H1 (cell line): ENCODE data around the gene PPM1K. TPM values are rescaled to one million over a fixed set of nuclear protein-coding genes. Genes with fewer than 3 reads are reported as not detected.

ENCODE experiments used
- CBX8 ChIP-seq: fragments of 300-800, 300-1000 bp; sonication (generic); IDR thresholded peaks from 2 replicates; pipeline ENCODE4 v1.7.1; 2016; ENCODE audit warnings: low read depth, low read length, borderline replicate concordance
- CHD2 ChIP-seq: IDR thresholded peaks from 2 replicates; pipeline ENCODE4 v1.6.1; 2012; ENCODE audit warnings: low read length, improper control_type of control experiment
- CREB1 ChIP-seq: IDR thresholded peaks from 2 replicates; pipeline ENCODE4 v1.6.1; 2012; ENCODE audit warnings: inconsistent platforms
- EGR1 ChIP-seq: IDR thresholded peaks from 2 replicates; pipeline ENCODE4 v1.6.1; 2011; ENCODE audit warnings: low read depth, low read length, borderline replicate concordance
- NANOG ChIP-seq: IDR thresholded peaks from 2 replicates; pipeline ENCODE4 v1.6.1; 2011; ENCODE audit warnings: low read length, low read depth, mild to moderate bottlenecking, inconsistent platforms; ENCODE audit not compliant: insufficient read depth, poor library complexity, severe bottlenecking
- RNF2 ChIP-seq: fragments of 200-900, 300-1000 bp; sonication (generic); IDR thresholded peaks from 2 replicates; pipeline ENCODE4 v1.7.1; 2016; ENCODE audit warnings: borderline replicate concordance, low read depth, mild to moderate bottlenecking, antibody characterized with exemption, low read length; ENCODE audit not compliant: poor library complexity, severe bottlenecking; ENCODE audit errors: missing control alignments
- polyA plus RNA-seq, 7 experiments: library from polyadenylated mRNA; depleted of rRNA in 3 of 7; stranded (reverse) in 5 of 7; unstranded in 2 of 7; fragments of >200 nt in 5 of 7; fragments of 200-250 nt in 2 of 7; gene quantifications; 1 replicate in 5 of 7; 2 replicates in 1 of 7; 4 replicates in 1 of 7; pipeline versions ENCODE4 v1.2.1 to v1.2.3, GENCODE V29; 2011 to 2013; ENCODE audit warnings: missing spikeins in 2 of 7, mixed read lengths in 2 of 7
- total RNA-seq: library from RNA; stranded (reverse); fragmentation: NEBNext Ultra II Directional; extraction: Animal tissue kit (Norgen Biotek cat#: 25700); gene quantifications from 2 replicates; pipeline ENCODE4 v1.2.1, GENCODE V29; 2021
- TF ChIP-seq, protein P1 (sequence below): fragments of 300-600 bp; sonication (generic); IDR thresholded peaks from 2 replicates; pipeline ENCODE4 v1.7.1; 2012; ENCODE audit warnings: low read length, moderate library complexity, mild to moderate bottlenecking, inconsistent platforms; ENCODE audit not compliant: insufficient replicate concordance

The PPM1K gene
- total and polyA plus RNA-seq, 2 of the 8 experiments (the other 6 are each of a cell fraction or from before 2014, with no cell fraction given), result 4.2 to 10.7 TPM

DNA sequence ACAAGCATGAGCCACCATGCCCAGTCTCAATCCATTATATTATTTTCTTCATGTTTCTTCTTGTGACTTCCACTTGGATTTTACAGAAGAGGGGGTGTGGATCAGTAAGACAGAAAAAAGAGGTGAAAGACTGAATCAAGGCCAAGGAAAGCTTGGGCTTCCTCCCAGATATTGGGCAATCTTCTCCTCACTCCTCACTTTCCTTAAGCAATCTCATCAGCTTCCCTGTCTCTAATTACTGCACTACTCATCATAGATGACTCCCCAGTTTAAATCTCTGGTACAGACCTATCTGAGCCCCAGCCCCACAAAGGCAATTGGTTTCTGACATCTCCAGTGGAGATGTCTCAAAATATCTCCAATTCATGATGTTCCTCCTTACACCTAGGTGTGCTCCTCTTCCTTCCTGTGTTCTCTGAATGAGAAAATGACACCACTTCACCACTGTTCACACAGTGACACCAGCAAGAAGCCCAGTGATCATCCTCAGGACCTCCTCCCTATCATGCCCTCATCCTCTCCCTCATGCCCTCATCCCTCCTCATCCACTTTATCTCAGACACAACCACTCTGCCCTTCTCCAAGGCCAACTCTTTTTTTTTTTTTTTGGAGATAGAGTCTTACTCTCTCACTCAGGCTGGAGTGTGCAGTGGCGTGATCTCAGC lies 49.5 kb upstream of the PPM1K start (continued):
- TF ChIP-seq, protein P1, sequence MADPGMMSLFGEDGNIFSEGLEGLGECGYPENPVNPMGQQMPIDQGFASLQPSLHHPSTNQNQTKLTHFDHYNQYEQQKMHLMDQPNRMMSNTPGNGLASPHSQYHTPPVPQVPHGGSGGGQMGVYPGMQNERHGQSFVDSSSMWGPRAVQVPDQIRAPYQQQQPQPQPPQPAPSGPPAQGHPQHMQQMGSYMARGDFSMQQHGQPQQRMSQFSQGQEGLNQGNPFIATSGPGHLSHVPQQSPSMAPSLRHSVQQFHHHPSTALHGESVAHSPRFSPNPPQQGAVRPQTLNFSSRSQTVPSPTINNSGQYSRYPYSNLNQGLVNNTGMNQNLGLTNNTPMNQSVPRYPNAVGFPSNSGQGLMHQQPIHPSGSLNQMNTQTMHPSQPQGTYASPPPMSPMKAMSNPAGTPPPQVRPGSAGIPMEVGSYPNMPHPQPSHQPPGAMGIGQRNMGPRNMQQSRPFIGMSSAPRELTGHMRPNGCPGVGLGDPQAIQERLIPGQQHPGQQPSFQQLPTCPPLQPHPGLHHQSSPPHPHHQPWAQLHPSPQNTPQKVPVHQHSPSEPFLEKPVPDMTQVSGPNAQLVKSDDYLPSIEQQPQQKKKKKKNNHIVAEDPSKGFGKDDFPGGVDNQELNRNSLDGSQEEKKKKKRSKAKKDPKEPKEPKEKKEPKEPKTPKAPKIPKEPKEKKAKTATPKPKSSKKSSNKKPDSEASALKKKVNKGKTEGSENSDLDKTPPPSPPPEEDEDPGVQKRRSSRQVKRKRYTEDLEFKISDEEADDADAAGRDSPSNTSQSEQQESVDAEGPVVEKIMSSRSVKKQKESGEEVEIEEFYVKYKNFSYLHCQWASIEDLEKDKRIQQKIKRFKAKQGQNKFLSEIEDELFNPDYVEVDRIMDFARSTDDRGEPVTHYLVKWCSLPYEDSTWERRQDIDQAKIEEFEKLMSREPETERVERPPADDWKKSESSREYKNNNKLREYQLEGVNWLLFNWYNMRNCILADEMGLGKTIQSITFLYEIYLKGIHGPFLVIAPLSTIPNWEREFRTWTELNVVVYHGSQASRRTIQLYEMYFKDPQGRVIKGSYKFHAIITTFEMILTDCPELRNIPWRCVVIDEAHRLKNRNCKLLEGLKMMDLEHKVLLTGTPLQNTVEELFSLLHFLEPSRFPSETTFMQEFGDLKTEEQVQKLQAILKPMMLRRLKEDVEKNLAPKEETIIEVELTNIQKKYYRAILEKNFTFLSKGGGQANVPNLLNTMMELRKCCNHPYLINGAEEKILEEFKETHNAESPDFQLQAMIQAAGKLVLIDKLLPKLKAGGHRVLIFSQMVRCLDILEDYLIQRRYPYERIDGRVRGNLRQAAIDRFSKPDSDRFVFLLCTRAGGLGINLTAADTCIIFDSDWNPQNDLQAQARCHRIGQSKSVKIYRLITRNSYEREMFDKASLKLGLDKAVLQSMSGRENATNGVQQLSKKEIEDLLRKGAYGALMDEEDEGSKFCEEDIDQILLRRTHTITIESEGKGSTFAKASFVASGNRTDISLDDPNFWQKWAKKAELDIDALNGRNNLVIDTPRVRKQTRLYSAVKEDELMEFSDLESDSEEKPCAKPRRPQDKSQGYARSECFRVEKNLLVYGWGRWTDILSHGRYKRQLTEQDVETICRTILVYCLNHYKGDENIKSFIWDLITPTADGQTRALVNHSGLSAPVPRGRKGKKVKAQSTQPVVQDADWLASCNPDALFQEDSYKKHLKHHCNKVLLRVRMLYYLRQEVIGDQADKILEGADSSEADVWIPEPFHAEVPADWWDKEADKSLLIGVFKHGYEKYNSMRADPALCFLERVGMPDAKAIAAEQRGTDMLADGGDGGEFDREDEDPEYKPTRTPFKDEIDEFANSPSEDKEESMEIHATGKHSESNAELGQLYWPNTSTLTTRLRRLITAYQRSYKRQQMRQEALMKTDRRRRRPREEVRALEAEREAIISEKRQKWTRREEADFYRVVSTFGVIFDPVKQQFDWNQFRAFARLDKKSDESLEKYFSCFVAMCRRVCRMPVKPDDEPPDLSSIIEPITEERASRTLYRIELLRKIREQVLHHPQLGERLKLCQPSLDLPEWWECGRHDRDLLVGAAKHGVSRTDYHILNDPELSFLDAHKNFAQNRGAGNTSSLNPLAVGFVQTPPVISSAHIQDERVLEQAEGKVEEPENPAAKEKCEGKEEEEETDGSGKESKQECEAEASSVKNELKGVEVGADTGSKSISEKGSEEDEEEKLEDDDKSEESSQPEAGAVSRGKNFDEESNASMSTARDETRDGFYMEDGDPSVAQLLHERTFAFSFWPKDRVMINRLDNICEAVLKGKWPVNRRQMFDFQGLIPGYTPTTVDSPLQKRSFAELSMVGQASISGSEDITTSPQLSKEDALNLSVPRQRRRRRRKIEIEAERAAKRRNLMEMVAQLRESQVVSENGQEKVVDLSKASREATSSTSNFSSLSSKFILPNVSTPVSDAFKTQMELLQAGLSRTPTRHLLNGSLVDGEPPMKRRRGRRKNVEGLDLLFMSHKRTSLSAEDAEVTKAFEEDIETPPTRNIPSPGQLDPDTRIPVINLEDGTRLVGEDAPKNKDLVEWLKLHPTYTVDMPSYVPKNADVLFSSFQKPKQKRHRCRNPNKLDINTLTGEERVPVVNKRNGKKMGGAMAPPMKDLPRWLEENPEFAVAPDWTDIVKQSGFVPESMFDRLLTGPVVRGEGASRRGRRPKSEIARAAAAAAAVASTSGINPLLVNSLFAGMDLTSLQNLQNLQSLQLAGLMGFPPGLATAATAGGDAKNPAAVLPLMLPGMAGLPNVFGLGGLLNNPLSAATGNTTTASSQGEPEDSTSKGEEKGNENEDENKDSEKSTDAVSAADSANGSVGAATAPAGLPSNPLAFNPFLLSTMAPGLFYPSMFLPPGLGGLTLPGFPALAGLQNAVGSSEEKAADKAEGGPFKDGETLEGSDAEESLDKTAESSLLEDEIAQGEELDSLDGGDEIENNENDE, result no peak
- TF ChIP-seq CBX8 (no peak), CHD2 (no peak), NANOG (no peak), RNF2 (no peak), EGR1 (no peak), CREB1 (no peak)
